Left ventricle myocardium inferior (tissue), 1 donor: ENCODE results near the gene TCTN2. TPM values are rescaled to one million over a fixed set of nuclear protein-coding genes. Genes with fewer than 3 reads are reported as not detected.

Experiments used
- DNase-seq: peaks from one replicate; pipeline ENCODE4 v3.0.0-alpha.2; 2020
- H3K27ac ChIP-seq: fragments of 200-600 bp; replicated peaks from 2 replicates; pipeline ENCODE4 v1.8.0; 2021
- H3K27me3 ChIP-seq: fragments of 200-600 bp; 2 replicates; pipeline ENCODE4 v1.8.0; 2021; ENCODE audit warnings: low read depth
- H3K36me3 ChIP-seq: fragments of 200-600 bp; 2 replicates; pipeline ENCODE4 v1.8.0; 2021
- H3K4me1 ChIP-seq: fragments of 200-600 bp; 2 replicates; pipeline ENCODE4 v1.8.0; 2021
- H3K4me3 ChIP-seq: fragments of 200-600 bp; 2 replicates; pipeline ENCODE4 v1.8.0; 2021; ENCODE audit warnings: mild to moderate bottlenecking, moderate library complexity
- H3K9me3 ChIP-seq: fragments of 200-600 bp; replicated peaks from 2 replicates; pipeline ENCODE4 v1.8.0; 2021
- intact Hi-C: fragments of 100-400 bp; cut with micrococcal nuclease; formaldehyde crosslinking; loops from one replicate; pipeline ENCODE4 v1.11.0; 2022
- total RNA-seq: library from RNA; stranded (reverse); fragmentation: NEBNext Ultra II Directional; extraction: Animal tissue kit (Norgen Biotek cat#: 25700); gene quantifications from one replicate; pipeline ENCODE4 v1.2.1, GENCODE V29; 2021
- TF ChIP-seq, protein P1 (sequence below): fragments of 200-600 bp; IDR thresholded peaks from 2 replicates; pipeline ENCODE4 v1.8.0; 2021; ENCODE audit warnings: antibody characterized with exemption, mild to moderate bottlenecking, borderline replicate concordance
- donor health status: DM: no; HTN: yes; CAD: no; lungs with severe emphysema.

TCTN2 gene
- total RNA-seq, 1 donor from 2014 or later: 3.9 TPM

DNA sequence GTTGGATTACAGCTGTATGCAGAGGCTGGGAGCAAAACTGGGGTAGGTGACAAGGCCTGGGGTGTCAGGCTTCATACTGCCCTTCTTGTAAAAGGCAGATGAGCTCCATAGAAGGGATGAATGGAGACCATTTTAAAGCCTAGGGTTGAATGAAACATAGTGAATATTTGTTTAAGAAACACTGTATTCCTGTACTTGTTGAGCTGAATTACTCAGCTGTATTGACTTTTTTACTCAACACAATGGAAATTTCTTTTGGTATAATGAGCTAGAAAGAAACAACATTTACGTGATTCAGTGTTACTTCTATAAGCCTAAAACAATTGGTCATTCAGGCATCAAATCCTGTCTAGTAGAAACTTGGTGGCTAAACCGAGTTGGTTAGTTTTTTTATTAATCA is 55.3 kb downstream of the TCTN2 start:
- TF ChIP-seq, protein P1, sequence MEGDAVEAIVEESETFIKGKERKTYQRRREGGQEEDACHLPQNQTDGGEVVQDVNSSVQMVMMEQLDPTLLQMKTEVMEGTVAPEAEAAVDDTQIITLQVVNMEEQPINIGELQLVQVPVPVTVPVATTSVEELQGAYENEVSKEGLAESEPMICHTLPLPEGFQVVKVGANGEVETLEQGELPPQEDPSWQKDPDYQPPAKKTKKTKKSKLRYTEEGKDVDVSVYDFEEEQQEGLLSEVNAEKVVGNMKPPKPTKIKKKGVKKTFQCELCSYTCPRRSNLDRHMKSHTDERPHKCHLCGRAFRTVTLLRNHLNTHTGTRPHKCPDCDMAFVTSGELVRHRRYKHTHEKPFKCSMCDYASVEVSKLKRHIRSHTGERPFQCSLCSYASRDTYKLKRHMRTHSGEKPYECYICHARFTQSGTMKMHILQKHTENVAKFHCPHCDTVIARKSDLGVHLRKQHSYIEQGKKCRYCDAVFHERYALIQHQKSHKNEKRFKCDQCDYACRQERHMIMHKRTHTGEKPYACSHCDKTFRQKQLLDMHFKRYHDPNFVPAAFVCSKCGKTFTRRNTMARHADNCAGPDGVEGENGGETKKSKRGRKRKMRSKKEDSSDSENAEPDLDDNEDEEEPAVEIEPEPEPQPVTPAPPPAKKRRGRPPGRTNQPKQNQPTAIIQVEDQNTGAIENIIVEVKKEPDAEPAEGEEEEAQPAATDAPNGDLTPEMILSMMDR: no peak
- DNase-seq: no peak
- Histone ChIP-seq H3K9me3 (no peaks in the 10 kb centered on the region), H3K4me1 (no peaks in the 10 kb centered on the region), H3K27ac (no peak overlapping the region), H3K27me3 (no peaks in the 10 kb centered on the region), H3K36me3 (peaks cover 84% of the 10 kb centered on the region), H3K4me3 (no peak overlapping the region)
- intact Hi-C loops: no loop called here

DNA sequence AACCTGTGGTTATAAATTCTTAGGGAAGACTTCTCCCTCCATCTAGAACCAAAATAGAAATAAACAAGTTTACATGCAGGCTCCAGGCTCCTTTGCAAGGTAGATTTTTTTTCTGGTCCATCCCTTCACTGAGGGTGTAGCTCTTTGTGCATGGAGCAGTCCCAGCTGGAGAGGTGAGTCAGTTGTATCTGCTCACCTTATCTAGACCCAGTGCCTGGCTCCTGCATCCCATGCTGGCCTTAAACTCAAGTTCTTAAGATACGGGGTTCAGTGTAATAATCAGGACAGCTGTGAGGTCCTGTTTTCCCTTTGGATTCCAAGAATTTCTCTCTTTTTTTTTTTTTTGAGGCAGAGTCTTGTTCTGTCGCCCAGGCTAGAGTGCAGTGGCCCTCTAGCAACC is 56.0 kb downstream of the TCTN2 start:
- Histone ChIP-seq H3K36me3 (peaks cover 85% of the 10 kb centered on the region), H3K27me3 (no peaks in the 10 kb centered on the region), H3K9me3 (no peaks in the 10 kb centered on the region), H3K4me3 (no peak overlapping the region), H3K27ac (no peak overlapping the region), H3K4me1 (no peaks in the 10 kb centered on the region)
- TF ChIP-seq, protein P1: no peak
- intact Hi-C loops: no loop called here
- no peak for DNase-seq

DNA sequence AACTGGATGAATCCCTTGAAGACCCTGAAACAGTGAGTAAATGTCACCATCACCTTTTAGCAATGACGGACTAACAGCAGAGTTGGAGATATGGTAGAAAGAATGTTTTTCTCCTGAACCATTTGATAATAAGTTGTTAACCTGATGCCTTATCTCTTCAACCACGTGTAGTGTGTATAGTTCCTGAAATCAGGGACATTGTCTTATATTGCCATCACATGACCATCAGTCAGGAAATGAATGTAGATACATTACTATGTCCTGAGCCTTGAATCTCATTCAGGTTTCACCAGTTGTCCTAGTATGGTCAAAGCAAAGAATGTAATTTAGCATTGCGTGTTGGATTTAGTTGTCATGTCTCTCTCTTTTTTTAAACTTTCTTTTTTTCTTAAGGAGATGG is 57.0 kb downstream of the TCTN2 start:
- Histone ChIP-seq H3K36me3 (peaks cover 85% of the 10 kb centered on the region), H3K27me3 (no peaks in the 10 kb centered on the region), H3K27ac (no peak overlapping the region), H3K9me3 (no peaks in the 10 kb centered on the region), H3K4me1 (no peaks in the 10 kb centered on the region), H3K4me3 (no peak overlapping the region)
- TF ChIP-seq, protein P1: no peak
- intact Hi-C loops: no loop called here
- no peak for DNase-seq

GRCh38 chr12:123731596-123731995 is 60.7 kb downstream of the TCTN2 start:
- TF ChIP-seq, protein P1: no peak
- H3K36me3 ChIP-seq: peaks cover 83% of the 10 kb centered on the region
- H3K27ac ChIP-seq: no peak overlapping the region
- intact Hi-C loops: no loop called here
- H3K9me3 ChIP-seq: no peaks in the 10 kb centered on the region
- H3K27me3 ChIP-seq: no peaks in the 10 kb centered on the region
- H3K4me1 ChIP-seq: peaks cover 6% of the 10 kb centered on the region
- no peak for DNase-seq
- no peak overlapping the region for H3K4me3 ChIP-seq

DNA sequence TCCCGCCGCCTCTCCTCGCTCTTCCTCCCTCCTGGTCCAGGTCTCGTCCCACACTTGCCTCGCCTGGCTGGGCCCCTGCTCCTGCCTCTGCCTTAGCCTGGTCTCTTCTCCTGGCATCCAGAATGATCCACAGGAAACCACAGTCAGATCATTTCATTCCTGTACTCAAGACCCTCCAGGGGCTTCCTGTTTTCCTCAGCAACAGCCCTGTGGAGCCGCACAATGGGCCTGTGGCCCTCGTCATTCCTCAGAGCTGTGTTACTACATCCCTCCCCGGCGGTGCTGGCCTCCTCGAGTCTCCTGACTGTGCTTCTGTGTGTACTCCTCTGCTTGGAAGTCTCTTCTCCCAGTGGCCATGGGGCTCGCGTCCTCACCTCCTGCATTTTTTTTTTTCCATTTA is 61.3 kb downstream of the TCTN2 start:
- no peaks in the 10 kb centered on the region for H3K9me3 ChIP-seq
- TF ChIP-seq, protein P1: no peak
- H3K27ac ChIP-seq: no peak overlapping the region
- H3K36me3 ChIP-seq: peaks cover 84% of the 10 kb centered on the region
- no peaks in the 10 kb centered on the region for H3K27me3 ChIP-seq
- peaks cover 6% of the 10 kb centered on the region for H3K4me1 ChIP-seq
- intact Hi-C loops: no loop called here
- H3K4me3 ChIP-seq: no peak overlapping the region
- DNase-seq: no peak

DNA sequence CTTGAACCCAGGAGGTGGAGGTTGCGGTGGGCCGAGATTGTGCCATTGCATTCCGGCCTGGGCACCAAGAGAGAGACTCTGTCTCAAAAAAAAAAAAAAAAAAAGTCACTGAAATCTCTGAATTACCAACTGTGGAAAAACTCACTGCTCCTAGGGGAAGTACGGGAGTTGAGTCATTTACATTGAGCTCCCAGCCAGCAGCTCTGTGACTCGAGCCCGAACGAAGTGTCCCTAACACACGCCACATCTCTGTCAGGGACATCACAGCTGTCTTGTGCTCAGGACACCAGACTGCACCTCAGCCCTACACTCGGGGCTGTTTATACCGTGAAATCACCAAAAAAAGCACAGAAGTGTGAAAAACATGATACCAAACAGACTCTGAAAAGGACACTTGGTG is 62.3 kb downstream of the TCTN2 start:
- no peak overlapping the region for H3K27ac ChIP-seq
- intact Hi-C loops: no loop called here
- no peaks in the 10 kb centered on the region for H3K27me3 ChIP-seq
- no peak overlapping the region for H3K4me3 ChIP-seq
- no peak for DNase-seq
- H3K4me1 ChIP-seq: peaks cover 6% of the 10 kb centered on the region
- no peaks in the 10 kb centered on the region for H3K9me3 ChIP-seq
- peaks cover 82% of the 10 kb centered on the region for H3K36me3 ChIP-seq
- TF ChIP-seq, protein P1: no peak
